Activated naive CD4-positive, alpha-beta T cell treated with anti-CD3 and anti-CD28 coated beads, Interleukin-2, amount 50 U/mL, for 72 hours (primary cell): Measurements from ENCODE around the gene ZNF268. TPM values are rescaled to one million over a fixed set of nuclear protein-coding genes. Genes with fewer than 3 reads are reported as not detected.
"Not testable (repeated sequence)": the region's sequence is repeated elsewhere in the genome, so short reads cannot be mapped to it uniquely, and the experiment has no call there.

Experiments
- ATAC-seq, 2 donors: fragments of 150-1000 bp; cut with Tn5 transposase; 2 replicates each; pipeline ENCODE4 v1.10.0; 2021; ENCODE audit warnings: mild to moderate bottlenecking in 2 of 2, moderate library complexity in 2 of 2
- DNase-seq, 2 donors: peaks; one replicate each; pipeline ENCODE4 v3.0.0; 2021 to 2022; ENCODE audit warnings: low spot score in 2 of 2
- H3K27ac Mint-ChIP-seq, 2 donors: one replicate each; pipeline ENCODE4 v1.8.0; 2022; ENCODE audit warnings: mild to moderate bottlenecking in 2 of 2, mixed read lengths in 2 of 2
- H3K36me3 Mint-ChIP-seq, 2 donors: one replicate each; pipeline ENCODE4 v1.8.0; 2022; ENCODE audit warnings: mixed read lengths in 2 of 2
- H3K9me3 Mint-ChIP-seq, 2 donors: one replicate each; pipeline ENCODE4 v1.8.0; 2022; ENCODE audit warnings: mixed read lengths in 2 of 2
- total RNA-seq, 2 donors: library from RNA; stranded (reverse); gene quantifications; one replicate each; pipeline ENCODE4 v1.2.3, GENCODE V29; 2022

The ZNF268 gene
- total RNA-seq, 2 donors from 2014 or later: 9.6 to 15.2 TPM

- Mint-ChIP-seq H3K9me3 (peaks cover 47 to 54% of the 10 kb centered on the region in 2 donors), H3K36me3 (peaks cover 49 to 51% of the 10 kb centered on the region in 2 donors), H3K27ac (no peak overlapping the region)
- DNase-seq (no peak), ATAC-seq (no peak)
Observed at GRCh38 chr12:133217219-133217618, 35.9 kb downstream of the ZNF268 start.

DNA sequence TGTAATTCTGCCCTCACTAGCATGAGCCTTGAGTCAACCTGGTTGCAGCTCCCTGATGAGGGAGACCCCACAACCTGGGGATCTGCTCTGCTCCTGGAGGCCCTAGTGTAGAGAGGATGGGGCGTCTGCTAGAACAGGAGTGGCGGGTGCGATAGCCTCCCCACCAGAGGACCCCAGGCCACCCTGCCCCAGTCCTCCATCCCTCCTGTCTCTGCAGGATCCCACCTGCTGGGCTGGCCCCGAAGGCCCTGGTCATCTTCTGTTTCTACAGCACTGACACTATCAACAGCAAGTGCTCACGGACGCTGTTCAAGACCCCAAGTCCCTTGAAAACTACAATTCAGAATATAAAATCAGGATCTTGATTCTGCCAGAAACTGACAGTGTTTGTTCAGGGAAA lies 39.2 kb downstream of the ZNF268 start:
- peaks cover 40 to 48% of the 10 kb centered on the region in 2 donors for H3K36me3 Mint-ChIP-seq
- DNase-seq: no peak
- no peak overlapping the region for H3K27ac Mint-ChIP-seq
- H3K9me3 Mint-ChIP-seq: peaks cover 36 to 43% of the 10 kb centered on the region in 2 donors
- no peak for ATAC-seq

- no peak for ATAC-seq
- peaks cover 34 to 43% of the 10 kb centered on the region in 2 donors for H3K9me3 Mint-ChIP-seq
- peaks cover 37 to 48% of the 10 kb centered on the region in 2 donors for H3K36me3 Mint-ChIP-seq
Observed at GRCh38 chr12:133221241-133221640, 39.9 kb downstream of the ZNF268 start.

DNA sequence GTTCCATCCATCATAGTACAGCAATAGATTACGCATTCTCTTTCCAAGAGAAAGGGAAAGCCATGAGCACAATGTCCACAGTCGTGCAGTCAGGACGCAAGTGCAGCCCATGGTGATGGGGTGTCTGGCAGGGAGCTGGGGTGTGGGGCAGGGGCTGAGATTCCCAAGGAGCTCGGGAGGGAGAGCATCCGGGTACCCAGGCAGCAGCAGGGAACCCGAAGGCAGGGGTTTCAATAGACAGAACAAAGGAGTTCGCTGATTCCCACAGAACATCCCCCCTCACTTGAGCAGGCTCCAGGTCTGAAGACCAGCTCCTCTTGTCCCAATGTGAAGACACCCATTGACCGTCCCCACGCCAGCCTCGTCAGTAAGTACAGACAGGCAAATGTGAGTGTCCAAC lies 40.9 kb downstream of the ZNF268 start:
- ATAC-seq: no peak
- no peak overlapping the region for H3K27ac Mint-ChIP-seq
- DNase-seq: no peak
- peaks cover 34 to 43% of the 10 kb centered on the region in 2 donors for H3K9me3 Mint-ChIP-seq
- peaks cover 37 to 48% of the 10 kb centered on the region in 2 donors for H3K36me3 Mint-ChIP-seq

More at GRCh38 chr12:133221241-133221640, 39.9 kb downstream of the ZNF268 start:
- no peak overlapping the region for H3K27ac Mint-ChIP-seq
- no peak for DNase-seq

- H3K36me3 Mint-ChIP-seq: peaks cover 16 to 35% of the 10 kb centered on the region in 2 donors
- ATAC-seq (no peak), DNase-seq (no peak)
- no peak overlapping the region for H3K27ac Mint-ChIP-seq
- H3K9me3 Mint-ChIP-seq: peaks cover 16 to 34% of the 10 kb centered on the region in 2 donors
Observed at GRCh38 chr12:133225527-133225926, 44.2 kb downstream of the ZNF268 start.

- Mint-ChIP-seq H3K9me3 (peaks cover 15 to 29% of the 10 kb centered on the region in 2 donors), H3K27ac (no peak overlapping the region), H3K36me3 (peaks cover 14 to 34% of the 10 kb centered on the region in 2 donors)
- ATAC-seq (no peak), DNase-seq (no peak)
Observed at GRCh38 chr12:133226690-133227089, 45.4 kb downstream of the ZNF268 start.

GRCh38 chr12:133227281-133227852 lies 46.1 kb downstream of the ZNF268 start:
- no peak for ATAC-seq
- Mint-ChIP-seq H3K9me3 (peaks cover 10 to 24% of the 10 kb centered on the region in 2 donors), H3K27ac (no peak overlapping the region), H3K36me3 (peaks cover 11 to 29% of the 10 kb centered on the region in 2 donors)
- DNase-seq: no peak

- Mint-ChIP-seq H3K27ac (no peak overlapping the region), H3K9me3 (peaks cover 12 to 27% of the 10 kb centered on the region in 2 donors), H3K36me3 (peaks cover 16 to 29% of the 10 kb centered on the region in 2 donors)
- no peak for DNase-seq
- ATAC-seq: no peak
Observed at GRCh38 chr12:133231001-133231400, 49.7 kb downstream of the ZNF268 start.

- Mint-ChIP-seq H3K36me3 (peaks cover 22 to 37% of the 10 kb centered on the region in 2 donors), H3K9me3 (peaks cover 12 to 27% of the 10 kb centered on the region in 2 donors), H3K27ac (no peak overlapping the region)
- ATAC-seq (no peak), DNase-seq (no peak)
Observed at GRCh38 chr12:133233006-133233405, 51.7 kb downstream of the ZNF268 start.

GRCh38 chr12:133233993-133234564 lies 52.8 kb downstream of the ZNF268 start:
- ATAC-seq (no peak), DNase-seq (no peak)
- Mint-ChIP-seq H3K27ac (no peak overlapping the region), H3K36me3 (peaks cover 22 to 30% of the 10 kb centered on the region in 2 donors), H3K9me3 (peaks cover 12 to 20% of the 10 kb centered on the region in 2 donors)

DNA sequence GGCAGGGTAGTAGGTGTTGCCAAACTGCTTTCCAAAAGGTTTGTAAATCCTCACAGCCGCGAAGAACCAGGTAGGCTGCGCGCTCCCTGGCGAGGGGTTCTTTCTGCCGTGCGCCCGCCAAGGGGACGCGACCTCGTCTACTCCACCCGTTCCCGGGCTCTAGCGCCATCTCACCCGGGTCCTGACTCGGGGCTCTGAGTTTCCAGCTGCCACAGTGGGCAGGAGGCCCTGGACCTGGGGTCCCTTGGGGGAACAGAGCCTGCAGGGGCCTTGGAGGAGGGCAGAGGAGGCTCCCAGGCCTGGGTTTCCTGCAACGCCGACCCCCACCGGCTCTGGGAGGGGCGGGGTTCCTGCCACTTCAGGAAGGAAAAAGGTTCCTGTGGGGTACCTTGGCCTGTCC lies 53.7 kb downstream of the ZNF268 start:
- peaks cover 13 to 20% of the 10 kb centered on the region in 2 donors for H3K9me3 Mint-ChIP-seq
- DNase-seq (no peak), ATAC-seq (no peak)
- peaks cover 23 to 33% of the 10 kb centered on the region in 2 donors for H3K36me3 Mint-ChIP-seq
- H3K27ac Mint-ChIP-seq: no peak overlapping the region

GRCh38 chr12:133235401-133236112 lies 54.3 kb downstream of the ZNF268 start, which contains the start of gene ANHX:
ANHX (minus strand) TSS chr12:133235877; CDS start chr12:133234356, 1,521 bp downstream.
- peaks cover 19 to 35% of the 10 kb centered on the region in 2 donors for H3K36me3 Mint-ChIP-seq
- DNase-seq: no peak
- no peak for ATAC-seq
- H3K9me3 Mint-ChIP-seq: peaks cover 11 to 15% of the 10 kb centered on the region in 2 donors
- H3K27ac Mint-ChIP-seq: no peak within 1 kb of the TSS

GRCh38 chr12:133236144-133236543 lies 54.8 kb downstream of the ZNF268 start:
- peaks cover 19 to 35% of the 10 kb centered on the region in 2 donors for H3K36me3 Mint-ChIP-seq
- DNase-seq: no peak
- H3K9me3 Mint-ChIP-seq: peaks cover 16 to 20% of the 10 kb centered on the region in 2 donors
- ATAC-seq: no peak
- no peak overlapping the region for H3K27ac Mint-ChIP-seq

GRCh38 chr12:133236556-133236955 lies 55.3 kb downstream of the ZNF268 start:
- ATAC-seq (no peak), DNase-seq (no peak)
- peaks cover 20 to 24% of the 10 kb centered on the region in 2 donors for H3K9me3 Mint-ChIP-seq

DNA sequence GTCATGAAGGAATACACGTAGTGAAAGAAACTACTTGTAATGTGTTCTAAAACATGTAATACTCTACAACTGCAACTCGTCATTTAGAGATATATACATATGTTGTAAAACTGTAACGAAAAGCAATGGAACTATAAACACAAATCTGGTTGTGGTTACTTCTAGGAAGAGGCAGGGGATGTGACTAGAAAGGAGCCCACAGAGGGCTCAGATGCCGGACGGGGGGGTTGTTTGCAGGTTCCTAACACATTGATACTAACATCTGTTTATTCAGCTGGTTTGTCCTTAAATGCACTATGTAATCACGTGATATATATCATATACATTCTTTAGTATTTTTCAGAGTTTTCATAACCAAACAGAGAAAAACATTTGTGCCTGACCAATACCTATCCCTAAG lies 70.4 kb downstream of the ZNF268 start:
- peaks cover 27 to 33% of the 10 kb centered on the region in 2 donors for H3K36me3 Mint-ChIP-seq
- no peak for ATAC-seq
- H3K9me3 Mint-ChIP-seq: peaks cover 37 to 41% of the 10 kb centered on the region in 2 donors
- H3K27ac Mint-ChIP-seq: no peak overlapping the region
- DNase-seq: no peak

More at GRCh38 chr12:133236556-133236955, 55.3 kb downstream of the ZNF268 start:
- H3K27ac Mint-ChIP-seq: no peak overlapping the region
- peaks cover 19 to 35% of the 10 kb centered on the region in 2 donors for H3K36me3 Mint-ChIP-seq

- not testable (repeated sequence) for ATAC-seq, H3K27ac Mint-ChIP-seq, DNase-seq
- peaks cover 24 to 33% of the 10 kb centered on the region in 2 donors for H3K9me3 Mint-ChIP-seq
- peaks cover 17 to 18% of the 10 kb centered on the region in 2 donors for H3K36me3 Mint-ChIP-seq
Observed at GRCh38 chr12:133255833-133256232, 74.5 kb downstream of the ZNF268 start.

DNA sequence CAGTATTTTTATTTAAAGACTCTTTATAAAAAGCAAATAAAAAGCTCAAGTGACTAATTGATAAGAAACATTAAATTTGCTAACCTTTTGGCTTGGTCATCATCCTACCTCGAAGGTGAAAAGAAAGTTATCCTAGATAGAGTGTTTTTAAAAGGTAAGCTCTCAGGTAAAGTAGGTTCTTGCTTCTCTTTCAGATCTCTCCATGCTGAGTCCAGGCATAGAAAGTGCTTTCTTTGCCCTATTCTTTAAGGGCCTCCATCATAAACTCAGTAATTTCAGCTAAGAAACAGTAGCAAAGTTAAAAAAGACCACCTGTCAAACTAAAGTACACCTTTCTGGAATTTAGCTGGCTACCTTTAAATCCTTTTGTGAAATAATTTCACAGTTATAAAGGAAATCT lies 75.0 kb downstream of the ZNF268 start:
- DNase-seq (no peak), ATAC-seq (no peak)
- Mint-ChIP-seq H3K36me3 (peaks cover 17 to 18% of the 10 kb centered on the region in 2 donors), H3K27ac (no peak overlapping the region), H3K9me3 (peaks cover 24 to 33% of the 10 kb centered on the region in 2 donors)
